GM19372 (cell line): ENCODE data around the gene AP1G2.
A peak's percentile ranks its signal among the peaks of the same experiment; 100 is the strongest.
"Not testable (repeated sequence)": the region's sequence is repeated elsewhere in the genome, so short reads cannot be mapped to it uniquely, and the experiment has no call there.

Source experiments
- ATAC-seq: cut with Tn5 transposase; IDR thresholded peaks from one replicate; pipeline ENCODE4 v1.9.1; 2021; ENCODE audit warnings: mild to moderate bottlenecking, low read depth, moderate library complexity; ENCODE audit not compliant: unreplicated experiment

Gene AP1G2, protein sequence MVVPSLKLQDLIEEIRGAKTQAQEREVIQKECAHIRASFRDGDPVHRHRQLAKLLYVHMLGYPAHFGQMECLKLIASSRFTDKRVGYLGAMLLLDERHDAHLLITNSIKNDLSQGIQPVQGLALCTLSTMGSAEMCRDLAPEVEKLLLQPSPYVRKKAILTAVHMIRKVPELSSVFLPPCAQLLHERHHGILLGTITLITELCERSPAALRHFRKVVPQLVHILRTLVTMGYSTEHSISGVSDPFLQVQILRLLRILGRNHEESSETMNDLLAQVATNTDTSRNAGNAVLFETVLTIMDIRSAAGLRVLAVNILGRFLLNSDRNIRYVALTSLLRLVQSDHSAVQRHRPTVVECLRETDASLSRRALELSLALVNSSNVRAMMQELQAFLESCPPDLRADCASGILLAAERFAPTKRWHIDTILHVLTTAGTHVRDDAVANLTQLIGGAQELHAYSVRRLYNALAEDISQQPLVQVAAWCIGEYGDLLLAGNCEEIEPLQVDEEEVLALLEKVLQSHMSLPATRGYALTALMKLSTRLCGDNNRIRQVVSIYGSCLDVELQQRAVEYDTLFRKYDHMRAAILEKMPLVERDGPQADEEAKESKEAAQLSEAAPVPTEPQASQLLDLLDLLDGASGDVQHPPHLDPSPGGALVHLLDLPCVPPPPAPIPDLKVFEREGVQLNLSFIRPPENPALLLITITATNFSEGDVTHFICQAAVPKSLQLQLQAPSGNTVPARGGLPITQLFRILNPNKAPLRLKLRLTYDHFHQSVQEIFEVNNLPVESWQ

GRCh38 chr14:23567186-23568020 is at the start of gene AP1G2:
TSS of gene AP1G2 (minus strand) at chr14:23567791. CDS start at chr14:23567314, 477 bp downstream.
- peak; percentile 74 for ATAC-seq

- ATAC-seq, result no peak
Observed at GRCh38 chr14:23615856-23616255, 48.3 kb upstream of the AP1G2 start.

DNA sequence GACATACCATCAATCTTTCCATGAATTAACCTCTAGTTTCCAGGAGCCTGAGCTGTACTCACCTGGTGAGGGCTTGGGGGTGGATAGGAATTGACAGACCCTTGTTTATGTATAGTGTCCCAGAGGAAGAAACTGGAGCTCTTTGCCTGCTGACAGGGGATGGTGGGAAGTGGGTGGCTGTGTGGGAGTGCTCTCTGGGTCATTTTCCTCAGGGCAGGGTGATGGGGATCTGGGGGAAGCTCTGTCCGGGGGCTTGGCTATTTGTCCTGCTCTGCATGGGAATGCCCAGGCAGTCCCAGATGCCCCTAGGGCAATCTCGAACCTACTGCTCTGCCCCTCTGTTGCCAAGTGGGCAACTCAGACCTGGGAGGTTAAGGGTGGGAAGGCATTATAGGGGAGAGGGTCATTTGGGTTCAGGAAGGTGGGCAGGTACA is 46.8 kb upstream of the AP1G2 start:
- no peak for ATAC-seq

- ATAC-seq, result no peak
Observed at GRCh38 chr14:23613242-23614070, 45.9 kb upstream of the AP1G2 start.

DNA sequence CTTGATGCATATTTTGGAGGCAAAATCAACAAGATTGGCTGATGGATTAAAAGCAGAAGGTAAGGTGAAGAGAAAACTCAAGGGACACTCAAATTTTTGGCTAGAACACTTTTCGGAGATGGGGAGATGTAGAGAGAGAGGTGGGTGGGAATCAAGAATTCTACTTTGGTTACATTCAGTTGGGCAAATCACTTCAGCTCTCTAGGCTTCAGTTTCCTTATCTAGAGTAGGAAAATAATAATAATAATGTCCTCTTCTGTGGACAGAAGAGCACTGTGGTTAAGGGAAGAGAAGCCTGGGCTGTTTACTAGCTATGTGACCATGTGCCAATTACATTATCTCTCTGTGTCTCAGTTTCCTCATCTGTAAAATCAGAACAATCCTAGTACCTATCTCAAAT is 45.2 kb upstream of the AP1G2 start:
- ATAC-seq, result no peak

DNA sequence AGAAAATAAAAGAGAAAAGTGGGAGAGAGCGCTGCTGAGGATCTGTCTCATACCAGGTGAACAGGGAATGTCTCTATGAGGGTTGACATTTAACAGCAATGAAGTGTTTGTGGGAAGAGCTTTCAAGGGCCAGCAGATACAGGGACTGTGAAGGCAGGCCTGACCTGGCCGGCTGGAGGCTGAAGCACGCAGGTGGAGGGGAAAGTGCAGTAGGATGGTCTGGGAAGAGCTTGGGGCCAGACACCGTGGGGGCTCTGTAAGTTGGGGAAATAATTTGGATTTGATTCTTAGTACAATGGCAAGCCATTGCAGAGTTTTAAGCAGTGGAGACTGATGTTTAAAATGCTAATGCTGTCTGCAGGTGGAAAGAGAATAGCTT is 44.8 kb upstream of the AP1G2 start:
- no peak for ATAC-seq

DNA sequence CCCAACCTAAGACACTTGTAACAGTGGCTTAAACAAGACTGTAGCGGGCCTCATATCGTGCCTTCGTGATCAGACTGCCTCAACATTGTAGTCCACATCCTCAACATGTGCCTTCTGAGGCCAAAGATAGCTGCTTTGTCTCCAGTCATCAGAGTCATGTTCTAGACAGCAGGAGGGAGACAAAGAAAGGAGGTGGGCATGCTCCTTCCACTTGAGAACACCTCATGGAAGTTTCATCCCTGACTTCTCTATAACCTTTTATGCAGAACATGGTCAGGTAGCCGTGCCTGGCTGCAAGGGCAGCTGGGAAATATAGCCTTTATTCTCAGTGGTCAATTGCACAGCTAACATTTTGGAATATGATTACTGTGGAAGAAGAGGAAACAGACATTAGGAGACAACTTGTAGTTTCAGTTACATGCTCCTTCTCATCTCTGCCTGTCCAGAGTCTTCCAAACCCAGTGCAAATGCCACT is 43.3 kb upstream of the AP1G2 start:
- no peak for ATAC-seq

DNA sequence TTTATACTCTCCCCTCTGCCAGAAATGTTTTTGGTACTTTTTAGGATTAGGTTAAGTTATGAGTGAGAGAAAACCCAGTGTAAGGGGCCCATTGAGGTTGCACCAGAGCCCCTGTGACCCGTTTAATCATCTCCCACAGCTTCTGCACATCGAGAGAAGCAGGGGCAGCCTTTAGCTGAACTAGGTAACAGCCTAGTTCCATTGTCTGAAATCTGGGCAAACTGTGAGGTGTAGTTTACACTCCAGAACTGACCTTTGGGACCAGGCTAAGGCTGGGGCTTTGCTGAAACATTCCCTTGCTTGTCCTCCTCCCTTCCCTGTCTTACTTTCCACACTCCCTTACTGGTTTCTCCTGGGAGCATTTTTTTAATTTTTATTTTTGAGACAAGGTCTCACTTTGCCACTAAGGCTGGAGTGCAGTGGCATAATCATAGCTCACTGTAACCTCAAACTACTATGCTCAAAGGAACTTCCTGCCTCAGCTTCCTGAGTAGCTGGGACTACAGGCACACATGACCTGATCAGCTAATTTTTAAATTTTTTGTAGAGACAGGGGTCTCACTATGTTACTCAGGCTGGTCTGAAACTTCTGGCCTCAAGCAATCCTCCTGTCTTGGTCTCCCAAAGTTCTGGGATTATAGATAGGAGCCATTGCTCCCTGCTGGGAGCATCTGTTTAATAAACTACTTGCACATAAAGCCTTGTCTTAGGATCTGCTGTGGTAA is 42.7 kb upstream of the AP1G2 start:
- no peak for ATAC-seq

DNA sequence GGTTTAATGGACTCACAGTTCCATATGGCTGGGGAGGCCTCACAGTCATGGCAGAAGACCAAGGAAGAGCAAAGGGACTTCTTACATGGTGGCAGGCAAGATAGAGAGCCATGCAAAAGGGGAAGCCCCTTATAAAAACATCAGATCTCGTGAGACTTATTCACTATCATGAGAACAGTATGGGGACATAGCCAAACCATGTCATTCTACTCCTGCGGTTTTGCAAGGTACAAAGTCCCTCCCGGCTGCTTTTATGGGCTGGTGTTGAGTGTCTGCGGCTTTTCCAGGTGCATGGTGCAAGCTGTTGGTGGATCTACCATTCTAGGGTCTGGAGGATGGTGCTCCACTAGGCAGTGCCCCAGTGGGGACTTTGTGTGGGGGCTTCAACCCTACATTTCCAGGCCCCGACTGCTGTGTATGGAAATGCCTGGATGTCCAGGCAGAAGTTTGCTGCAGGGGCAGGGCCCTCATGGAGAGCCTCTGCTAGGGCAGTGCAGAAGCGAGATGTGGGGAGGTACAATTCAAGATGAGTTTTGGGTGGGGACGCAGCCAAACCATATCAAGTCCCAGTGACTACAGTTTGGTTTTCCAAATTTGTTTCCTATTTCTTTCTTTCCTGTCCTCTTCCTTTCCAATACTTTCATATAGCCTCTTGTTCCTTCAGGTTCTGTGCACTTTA is 42.0 kb upstream of the AP1G2 start:
- ATAC-seq, result not testable (repeated sequence)

DNA sequence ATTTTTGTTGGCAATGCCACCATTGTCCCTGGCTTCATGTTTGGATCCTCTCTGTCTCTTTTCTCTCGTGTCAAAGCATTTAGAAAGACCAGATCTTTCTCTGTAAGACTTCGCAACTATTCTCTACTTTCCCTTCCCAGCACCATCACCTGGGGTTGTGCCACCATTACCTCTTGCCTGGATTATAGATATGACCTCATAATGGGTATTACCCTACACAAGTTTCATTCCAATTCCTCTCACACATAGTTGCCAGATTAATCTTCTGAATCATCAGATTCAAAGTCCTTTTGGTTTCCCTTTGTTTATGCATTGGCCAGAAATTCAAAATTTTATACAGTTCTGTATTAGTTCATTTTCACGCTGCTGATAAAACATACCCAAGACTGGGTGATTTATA is 41.4 kb upstream of the AP1G2 start:
- no peak for ATAC-seq

GRCh38 chr14:23608454-23608853 is 40.9 kb upstream of the AP1G2 start:
- no peak for ATAC-seq

- peak; percentile 68 for ATAC-seq
Observed at GRCh38 chr14:23605931-23606585, 38.5 kb upstream of the AP1G2 start.

- no peak for ATAC-seq
Observed at GRCh38 chr14:23604675-23605170, 37.1 kb upstream of the AP1G2 start.

DNA sequence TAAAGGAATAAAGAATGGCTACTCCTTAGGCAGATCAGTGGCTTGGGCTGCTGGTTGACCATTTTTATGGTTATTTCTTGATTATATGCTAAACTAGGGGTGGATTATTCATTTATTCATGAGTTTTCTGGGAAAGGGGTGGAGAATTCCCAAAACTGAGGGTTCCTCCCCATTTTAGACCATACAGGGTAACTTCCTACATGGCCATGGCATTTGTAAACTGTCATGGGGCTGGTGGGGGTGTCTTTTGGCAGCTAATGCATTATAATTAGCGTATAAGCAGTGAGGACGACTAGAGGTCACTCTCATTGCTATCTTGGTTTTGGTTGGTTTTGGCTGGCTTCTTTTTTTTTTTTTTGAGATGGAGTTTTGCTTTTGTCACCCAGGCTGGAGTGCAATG is 36.6 kb upstream of the AP1G2 start:
- no peak for ATAC-seq

- ATAC-seq, result no peak
Observed at GRCh38 chr14:23603103-23603502, 35.5 kb upstream of the AP1G2 start.

DNA sequence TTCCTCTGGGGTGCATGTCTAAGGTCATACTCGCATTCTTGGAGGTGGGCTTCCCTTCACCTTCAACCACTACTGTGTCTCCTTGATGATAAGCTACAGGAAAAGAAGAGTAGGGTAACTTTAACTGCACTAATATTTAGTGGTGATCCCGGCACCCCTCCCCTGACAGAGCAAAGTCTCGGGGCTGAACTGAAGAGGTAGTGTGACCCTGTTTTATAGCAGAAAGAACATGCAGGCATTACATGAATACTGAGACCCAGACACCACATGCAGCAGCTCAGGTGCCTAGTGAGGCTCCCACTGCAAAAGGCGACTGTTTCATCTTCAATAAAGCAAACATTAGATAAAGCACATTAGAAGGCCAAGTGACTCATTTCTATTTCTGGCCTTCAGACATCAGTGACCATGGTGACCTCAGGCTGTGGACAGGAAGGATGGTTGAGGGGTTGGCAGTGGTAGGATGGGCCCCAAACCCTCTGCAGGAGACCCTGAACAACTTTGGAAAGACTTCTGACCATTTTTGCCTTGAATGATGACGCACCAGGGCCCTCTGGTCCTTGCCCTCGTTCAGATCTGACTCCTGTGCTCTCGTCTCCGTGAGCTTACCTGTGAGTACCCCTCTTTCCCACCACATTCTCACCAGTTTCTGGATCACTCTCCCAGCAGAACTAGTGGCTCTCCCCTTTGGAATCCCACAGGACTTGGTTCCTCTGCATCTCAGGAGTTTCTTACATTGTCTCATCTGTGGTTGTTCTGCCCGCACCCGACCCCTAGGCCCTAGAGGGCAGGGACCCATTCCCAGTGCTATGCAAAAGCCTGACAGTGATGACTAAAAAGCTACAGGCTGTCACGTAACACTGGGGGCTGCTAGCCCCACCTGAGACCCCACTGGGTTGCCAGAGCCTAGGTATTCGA is 34.8 kb upstream of the AP1G2 start:
- ATAC-seq, result no peak

- ATAC-seq, result no peak
Observed at GRCh38 chr14:23601845-23602180, 34.2 kb upstream of the AP1G2 start.
